ENCODE measurements around the gene H3-3A.

Gene H3-3A

GRCh38 chr1:226111098-226111882, 48.8 kb downstream of the H3-3A start:
- no peak for FAIRE-seq
- DNase-seq (ENCODE audit: low spot score): no peak

DNA sequence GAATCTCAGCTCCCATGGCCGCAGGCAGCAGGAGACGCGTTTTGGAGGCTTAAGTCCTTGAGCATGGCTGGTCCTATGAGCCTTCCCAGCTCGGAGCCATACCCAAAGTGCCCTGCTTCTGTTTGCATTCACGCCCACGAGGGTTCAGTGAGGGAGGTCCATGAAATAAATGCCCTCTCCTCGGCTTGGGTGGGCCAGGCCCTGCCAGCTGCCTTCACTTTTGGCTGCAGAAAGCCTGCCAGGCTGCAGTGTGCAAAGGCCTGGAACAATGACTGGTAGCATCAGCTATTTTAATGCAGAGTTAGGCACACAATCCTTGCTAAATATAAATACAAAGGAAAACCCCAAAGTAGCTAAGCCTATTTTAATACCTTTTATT, 49.4 kb downstream of the H3-3A start:
- DNase-seq (ENCODE audit: low spot score): no peak
- no peak for FAIRE-seq

- DNase-seq (ENCODE audit: low spot score): no peak
- no peak for FAIRE-seq
Measured at GRCh38 chr1:226112626-226113025, 50.1 kb downstream of the H3-3A start.

DNA sequence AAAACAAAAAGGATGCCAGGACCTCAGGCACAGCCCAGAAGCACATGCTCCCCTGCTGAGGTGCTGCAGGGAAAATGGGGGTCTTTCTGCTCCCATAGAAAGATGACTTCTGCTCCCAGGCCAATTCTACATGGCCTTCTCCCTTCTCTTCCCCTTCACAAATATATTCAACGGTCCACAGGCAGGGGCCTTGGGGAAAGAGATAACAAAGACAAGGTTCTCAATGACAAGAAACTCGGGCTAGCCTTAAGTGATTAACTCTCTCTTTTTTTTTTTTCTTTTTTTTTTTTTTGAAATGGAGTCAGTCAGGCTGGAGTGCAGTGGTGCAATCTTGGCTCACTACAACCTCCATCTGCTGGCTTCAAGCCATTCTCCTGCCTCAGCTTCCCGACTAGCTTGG, 54.2 kb downstream of the H3-3A start:
- FAIRE-seq (no peak), DNase-seq (ENCODE audit: low spot score) (no peak)

DNA sequence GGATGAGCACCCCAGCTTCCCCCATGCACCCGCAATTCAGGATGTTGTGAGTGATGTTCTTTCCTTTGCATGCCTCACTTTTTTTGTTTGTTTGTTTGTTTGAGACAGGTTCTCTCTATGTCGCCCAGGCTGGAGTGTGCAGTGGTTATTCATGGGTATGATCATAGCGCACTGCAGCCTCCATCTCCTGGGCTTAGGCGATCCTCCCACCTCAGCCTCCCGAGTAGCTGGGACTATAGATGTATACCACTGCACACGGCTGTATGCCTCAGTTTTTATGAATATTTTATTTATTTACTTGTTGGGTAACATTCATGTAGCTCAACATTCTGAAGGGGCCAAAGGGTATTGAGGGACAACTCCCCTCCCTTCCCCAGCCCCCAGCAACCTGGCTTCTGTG, 54.8 kb downstream of the H3-3A start:
- FAIRE-seq (no peak), DNase-seq (ENCODE audit: low spot score) (no peak)

DNA sequence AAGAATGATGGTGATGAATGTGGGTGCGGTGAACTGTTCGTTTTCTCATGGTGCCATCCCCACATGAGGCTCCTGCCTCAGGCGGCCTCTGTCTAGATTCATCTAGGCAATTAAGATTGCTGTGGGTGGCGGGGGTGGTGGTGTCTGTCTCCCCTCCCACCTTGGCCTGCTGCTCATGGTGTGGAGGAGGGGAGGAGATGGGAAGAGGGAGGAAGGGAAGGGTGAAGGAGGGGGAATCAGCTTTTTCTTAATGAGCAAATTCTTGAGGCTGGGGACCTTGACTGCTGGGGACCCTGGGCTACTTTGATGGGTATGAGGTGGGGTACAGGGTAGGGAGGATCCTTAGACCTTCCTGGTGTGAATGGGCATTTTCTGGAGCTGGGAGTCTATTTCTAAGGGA, 55.8 kb downstream of the H3-3A start:
- DNase-seq (ENCODE audit: low spot score): no peak
- no peak for FAIRE-seq

DNA sequence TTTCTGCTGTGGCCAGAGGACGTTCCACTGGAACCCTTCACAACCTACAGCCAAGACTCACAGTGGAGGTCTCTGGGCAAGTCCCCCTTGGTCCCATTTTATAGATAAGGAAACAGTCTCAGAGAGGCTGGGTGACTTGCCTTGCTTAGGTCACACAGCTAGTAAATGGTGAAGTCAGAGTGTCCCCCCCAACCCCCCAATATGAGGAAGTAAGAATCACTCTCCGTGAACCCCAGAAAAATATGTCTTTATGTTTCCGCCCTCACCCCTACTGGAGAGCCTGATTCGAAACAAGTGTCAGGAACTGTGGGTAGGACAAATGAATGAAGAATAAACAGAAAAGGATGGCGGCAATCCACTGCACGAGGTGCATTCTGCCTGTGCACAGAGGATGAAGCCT, 56.7 kb downstream of the H3-3A start:
- DNase-seq (ENCODE audit: low spot score): no peak
- FAIRE-seq: no peak

GRCh38 chr1:226120398-226120797, 57.9 kb downstream of the H3-3A start:
- FAIRE-seq (no peak), DNase-seq (ENCODE audit: low spot score) (no peak)

GRCh38 chr1:226121049-226121586, 58.6 kb downstream of the H3-3A start:
- FAIRE-seq: no peak
- no peak for DNase-seq (ENCODE audit: low spot score)
